ENCODE measurements around the gene SLC6A16.
"Not testable (repeated sequence)": the region's sequence is repeated elsewhere in the genome, so short reads cannot be mapped to it uniquely, and the experiment has no call there.

The SLC6A16 gene

DNA sequence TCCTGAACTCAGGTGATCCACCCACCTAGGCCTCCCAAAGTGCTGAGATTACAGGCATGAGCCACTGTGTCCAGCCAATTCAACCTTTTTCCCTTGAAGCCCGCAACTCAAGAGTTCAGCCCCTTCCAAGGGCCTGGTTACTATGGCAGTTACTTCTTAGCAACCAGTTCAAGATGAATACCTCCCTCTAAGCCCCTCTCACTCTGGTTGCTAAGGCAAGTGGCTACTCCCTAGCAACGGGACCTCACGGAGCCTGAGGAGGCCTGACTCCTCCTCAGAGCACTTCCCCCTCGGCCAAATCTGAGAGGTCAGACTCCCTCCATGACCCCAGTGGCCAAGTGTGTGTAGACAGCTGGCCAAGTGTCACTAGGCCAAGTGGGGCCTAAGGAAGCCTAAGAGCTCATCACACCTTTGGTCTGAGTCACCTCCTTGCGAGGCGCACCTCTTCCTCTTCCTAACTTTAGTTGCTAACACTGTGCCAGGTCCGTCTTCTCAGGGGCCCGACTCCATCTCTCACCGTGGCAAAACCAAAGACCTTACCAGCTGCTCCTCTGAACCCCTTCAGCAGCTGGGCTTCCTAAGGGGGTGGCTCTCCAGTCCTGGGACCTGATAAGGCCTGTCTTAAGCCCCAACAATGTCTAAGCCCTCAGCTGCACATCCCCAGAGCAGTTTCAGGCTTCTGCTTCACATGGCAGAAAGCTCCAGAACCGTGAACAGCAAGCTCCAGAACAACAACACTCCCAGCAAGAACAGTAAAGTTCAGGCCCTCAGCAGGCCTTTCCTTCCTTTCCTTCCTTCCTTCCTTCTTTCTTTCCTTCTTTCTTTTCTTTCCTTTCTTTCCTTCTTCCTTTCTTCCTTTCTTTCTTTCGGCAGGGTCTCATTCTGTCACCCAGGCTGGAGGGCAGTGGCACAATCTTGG lies 19.8 kb upstream of the SLC6A16 start:
- no peak for DNase-seq (ENCODE audit: low read depth in 2 of 2)

DNA sequence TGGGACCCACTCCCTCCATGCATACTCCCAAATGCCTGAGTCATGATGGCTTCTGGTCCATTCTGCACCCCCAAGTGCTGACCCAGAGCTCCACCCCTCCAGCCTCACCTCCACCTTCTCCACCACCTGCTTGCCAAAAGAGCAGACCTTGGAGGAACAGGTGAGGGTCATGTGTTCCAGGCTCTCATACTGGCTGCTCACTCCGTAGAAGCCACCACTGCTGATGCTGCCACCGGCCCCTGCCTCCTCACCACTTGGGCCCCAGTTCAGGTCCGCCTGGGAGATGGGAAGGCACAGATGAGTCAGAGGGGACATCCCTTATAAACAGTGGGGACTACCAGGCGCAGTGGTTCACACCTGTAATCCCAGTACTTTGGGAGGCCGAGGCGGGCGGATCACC lies 18.1 kb upstream of the SLC6A16 start:
- no peak for DNase-seq (ENCODE audit: low read depth in 2 of 2)

DNA sequence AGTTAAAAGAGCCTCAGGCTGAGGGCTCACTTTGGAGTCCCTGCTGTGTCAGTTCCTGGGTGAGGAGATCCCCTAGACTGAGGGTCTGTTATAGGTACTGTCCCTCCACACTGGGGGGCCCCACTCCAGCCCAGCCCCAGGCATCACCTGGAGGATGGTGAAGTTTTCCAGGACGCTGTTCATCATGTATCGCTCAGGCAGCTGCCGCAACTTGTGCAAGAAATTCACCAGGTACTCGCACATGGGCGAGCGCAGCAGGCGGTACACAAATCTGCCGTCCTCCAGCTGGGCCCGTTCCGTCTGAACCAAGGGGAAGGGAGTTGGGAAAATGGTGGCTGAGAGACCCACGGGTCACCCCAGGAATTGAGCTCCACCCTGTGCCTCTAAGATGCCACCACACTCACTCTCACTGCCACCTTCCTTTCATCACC lies 17.3 kb upstream of the SLC6A16 start:
- DNase-seq (ENCODE audit: low read depth in 2 of 2), result no peak

DNA sequence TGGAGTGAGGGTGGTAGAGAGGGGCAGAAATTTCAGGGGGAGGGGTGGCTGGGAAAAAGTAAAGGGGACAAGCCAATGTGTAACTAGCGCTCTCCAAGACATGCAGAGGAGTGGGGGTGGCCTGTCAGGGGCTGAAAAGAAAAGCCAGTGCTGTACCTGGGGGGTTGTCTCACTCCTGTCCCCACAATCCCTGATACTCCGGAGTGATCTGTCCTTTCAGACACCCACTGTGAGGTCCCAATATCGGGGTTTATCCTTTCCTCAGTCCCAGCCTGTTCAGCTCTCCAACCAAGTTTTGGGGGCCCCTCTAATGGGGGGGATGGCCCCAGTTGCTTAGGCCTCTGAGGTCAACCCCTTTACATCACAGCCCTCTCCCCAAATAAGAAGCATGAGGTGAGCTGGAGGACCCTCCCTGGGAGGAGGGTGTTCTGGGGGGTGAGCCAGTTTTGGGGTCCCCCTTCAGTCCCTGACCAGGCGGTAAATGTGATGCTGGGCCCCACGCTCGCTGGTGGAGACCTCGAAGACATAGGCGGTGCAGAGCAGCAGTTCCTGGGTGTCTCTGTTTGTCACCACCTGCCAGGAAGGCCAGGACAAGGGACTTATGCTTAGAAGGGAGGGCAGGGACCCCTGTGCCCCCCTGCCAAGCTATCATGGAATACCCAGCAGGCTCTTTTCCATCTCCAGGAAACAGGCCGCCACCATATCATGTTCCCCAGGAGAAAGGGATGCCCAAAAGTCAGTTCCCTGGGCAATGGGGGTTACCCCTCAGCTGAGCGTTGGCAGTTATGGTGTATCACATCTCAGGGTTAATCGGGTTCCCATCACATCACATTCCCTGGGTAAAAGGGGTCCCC lies 16.1 kb upstream of the SLC6A16 start:
- DNase-seq (ENCODE audit: low read depth in 2 of 2), result no peak

DNA sequence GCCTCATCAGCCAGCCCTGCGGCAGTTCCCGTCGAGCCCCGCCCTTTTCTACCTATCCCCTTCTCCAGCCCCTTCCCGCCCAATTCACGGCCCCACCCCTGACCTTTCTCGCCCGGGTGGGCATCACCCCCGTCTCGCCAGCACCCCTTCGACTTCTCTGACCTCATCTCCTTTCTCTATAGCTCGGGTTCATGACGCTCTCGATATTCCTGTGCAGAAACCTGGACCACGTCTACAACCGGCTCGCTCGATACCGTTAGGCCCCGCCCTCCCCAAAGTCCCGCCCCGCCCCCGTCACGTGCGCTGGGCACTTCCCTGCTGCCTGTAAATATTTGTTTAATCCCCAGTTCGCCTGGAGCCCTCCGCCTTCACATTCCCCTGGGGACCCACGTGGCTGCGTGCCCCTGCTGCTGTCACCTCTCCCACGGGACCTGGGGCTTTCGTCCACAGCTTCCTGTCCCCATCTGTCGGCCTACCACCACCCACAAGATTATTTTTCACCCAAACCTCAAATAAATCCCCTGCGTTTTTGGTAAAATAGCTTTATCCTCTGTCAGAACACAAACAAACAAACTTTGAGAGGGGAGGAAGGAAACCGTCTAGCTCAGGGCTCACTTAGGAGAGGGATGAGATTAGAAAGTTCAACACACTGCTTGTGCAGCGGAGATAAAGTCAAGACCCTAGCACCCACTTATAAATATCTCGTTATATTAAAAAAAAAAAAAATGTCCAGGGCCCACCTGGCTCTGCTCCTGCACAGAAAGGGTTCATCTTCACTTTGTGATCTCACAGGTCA lies 15.3 kb upstream of the SLC6A16 start:
- DNase-seq (ENCODE audit: low read depth in 2 of 2), result no peak

DNA sequence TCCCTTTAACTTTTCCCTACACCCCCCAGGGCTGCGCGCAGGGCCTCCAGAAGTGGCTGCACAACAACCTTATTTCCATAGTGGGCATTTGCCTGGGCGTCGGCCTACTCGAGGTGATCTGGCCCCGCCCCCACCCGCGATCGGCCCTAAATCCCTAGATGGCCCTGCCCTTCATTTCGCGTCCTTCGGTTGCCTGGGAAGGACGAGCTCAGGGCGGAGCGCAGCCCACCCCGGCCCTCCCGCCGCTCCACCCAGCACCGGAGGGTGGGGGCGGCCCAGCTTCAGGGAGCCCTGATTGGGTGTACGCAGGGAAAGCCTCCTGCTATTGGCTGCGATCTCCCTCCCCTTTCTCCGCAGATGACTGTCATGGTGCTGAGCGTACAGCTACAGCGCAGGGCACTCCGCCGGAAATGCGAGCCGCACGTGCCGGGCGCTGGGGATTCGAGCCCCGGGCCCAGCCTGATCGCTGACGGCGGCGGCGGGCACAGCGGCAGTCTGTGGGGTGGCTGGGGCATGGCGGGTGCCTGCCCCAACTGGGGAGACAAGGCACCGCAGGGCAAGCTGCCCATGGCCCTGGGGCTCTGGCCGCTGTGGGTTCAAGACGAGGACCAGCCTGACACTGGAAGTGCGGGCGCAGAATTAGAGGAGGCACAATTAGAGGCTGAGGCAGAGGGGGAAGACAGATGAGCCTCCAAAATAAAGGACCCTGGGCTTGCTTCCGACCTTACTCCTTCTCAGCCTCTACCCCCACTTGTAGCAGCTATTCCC lies 14.5 kb upstream of the SLC6A16 start:
- no peak for DNase-seq (ENCODE audit: low read depth in 2 of 2)

DNA sequence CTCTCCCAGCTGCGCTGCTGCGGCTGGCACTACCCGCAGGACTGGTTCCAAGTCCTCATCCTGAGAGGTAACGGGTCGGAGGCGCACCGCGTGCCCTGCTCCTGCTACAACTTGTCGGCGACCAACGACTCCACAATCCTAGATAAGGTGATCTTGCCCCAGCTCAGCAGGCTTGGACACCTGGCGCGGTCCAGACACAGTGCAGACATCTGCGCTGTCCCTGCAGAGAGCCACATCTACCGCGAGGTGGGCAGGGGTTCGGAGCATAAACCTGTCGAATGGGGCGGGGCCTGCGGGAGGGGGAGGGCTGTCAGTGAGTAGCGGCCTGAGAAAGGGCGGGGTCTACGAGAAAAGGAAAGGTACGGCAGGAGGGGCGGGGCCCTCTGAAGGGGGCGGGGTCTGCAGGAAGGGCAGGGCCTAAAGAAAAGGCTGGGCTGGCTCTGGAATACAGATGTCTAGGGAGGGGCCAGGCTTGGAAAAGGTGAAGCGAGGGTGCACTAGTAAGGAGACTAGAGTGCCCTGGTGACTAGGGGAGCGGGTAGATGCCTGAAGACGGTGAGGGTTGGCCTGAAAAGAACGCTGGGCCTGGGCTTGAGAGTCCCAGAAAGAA lies 13.8 kb upstream of the SLC6A16 start:
- no peak for DNase-seq (ENCODE audit: low read depth in 2 of 2)

DNA sequence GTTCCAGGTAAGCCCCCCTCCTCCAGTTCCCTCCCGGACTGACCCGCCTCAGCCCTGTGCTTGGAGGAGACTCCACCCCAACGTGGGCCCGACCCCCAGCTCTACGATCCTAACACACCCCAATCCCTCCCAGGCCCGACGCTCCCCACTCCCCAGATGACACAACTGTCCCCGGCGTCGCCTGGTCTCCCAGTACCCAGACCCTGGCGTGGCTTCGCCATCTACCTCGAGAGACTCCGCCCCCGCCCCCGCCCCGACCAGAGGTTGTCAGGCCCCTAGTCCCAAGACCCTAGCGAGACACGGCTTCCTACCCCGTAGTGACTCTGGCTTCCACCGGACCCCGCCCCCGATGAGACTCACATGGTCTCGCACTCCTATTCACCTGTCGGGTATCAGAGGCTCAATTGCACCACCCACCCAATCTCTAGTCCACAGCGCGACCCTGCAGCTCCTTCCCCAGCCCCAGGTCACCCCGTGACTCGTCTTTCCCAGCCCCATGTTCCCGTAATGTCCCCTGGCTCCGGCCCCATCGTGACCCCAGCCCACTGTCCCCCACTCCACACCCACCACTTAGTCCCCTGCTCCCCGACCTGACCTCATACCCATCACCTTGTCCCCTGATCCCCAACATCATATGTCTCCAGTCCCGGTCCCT lies 13.2 kb upstream of the SLC6A16 start:
- DNase-seq (ENCODE audit: low read depth in 2 of 2), result no peak

DNA sequence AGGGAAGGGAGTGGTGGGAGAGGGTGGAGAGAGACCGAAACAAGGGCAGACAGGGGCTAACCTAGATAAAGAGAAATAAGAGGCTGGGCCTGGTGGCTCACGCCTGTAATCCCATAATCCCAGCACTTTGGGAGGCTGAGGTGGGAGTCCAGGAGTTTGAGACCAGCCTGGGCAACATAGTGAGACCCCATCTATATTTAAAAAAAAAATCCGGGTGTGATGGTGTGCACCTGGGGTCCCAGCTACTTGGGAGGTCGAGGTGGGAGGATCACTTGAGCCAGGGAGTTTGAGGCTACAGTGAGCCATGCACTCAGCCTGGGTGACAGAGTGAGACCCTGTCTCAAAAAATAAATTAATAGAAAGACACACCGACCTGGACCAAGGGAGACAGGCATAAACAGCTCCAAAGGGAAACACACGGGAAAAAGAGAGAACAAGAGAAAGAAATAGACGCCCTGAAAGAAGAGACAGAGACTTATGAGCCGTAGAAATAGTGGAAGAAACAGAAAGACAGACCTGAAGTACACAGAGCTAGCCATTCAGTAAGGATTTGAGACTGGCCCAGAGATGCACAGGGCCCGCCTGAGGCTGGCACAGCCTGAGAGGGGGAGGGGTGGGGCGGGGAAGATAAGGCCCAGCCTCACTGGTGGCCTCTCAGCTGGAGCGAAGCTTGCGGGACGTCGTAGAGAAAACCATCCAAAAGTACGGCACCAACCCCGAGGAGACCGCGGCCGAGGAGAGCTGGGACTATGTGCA lies 12.5 kb upstream of the SLC6A16 start:
- DNase-seq (ENCODE audit: low read depth in 2 of 2), result no peak

DNA sequence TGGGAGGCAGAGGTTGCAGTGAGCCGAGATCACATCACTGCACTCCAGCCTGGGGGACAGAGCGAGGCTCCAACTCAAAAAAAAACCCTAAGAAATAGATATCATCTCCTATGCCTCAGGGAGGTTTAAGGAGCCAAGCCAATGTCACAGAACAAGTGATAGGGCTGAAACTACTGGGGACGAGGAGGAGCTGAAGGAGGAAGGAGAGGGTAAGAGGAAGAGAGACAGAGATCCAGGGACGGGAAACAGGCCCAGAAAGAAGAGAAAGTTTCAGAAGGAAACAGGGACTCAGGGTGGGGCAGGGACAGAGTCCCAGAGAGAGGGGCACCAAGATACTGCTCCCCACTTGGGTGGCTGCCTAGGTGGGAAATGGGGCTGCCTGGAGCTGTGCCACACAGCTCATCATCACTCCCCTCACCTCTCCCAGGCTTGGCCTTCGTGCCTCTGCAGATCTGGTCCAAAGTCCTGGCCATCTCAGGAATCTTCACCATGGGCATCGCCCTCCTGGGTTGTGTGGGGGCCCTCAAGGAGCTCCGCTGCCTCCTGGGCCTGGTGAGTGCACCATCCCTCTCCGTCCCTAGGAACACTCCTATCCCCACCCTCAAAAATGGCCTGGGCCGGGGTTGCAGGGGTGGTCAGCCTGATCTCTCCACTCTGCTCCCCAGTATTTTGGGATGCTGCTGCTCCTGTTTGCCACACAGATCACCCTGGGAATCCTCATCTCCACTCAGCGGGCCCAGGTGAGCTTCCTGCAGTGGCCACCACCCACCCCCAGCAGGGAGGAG lies 11.7 kb upstream of the SLC6A16 start:
- no peak for DNase-seq (ENCODE audit: low read depth in 2 of 2)

DNA sequence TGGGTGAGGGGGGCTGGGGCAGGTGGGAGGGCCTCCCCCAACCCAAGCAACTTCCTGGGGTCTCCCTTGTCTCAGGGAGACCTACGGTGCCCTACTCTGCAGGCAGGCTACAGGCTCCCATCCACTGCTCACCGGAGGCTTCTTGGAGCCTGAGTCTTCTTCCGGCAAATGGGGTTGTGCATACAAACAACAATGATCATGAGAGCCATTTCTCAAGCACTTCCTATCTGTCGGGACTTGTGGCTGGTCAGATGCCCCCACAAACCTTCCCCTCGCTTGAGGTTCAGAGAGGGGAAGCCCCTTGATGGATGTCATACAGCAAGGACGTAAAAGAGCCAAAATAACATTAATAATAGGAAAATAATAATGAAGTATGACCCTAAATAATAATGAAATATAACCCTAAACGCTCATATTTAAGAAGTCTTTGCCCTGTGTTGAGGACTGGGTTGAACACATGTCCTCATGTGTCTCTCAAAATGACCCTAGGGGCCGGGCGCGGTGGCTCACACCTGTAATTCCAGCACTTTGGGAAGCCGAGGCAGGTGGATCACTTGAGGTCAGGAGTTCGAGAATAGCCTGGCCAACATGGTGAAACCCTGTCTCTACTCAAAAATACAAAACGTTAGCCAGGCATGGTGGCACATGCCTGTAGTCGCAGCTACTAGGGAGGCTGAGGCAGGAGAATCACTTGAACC lies 10.9 kb upstream of the SLC6A16 start:
- DNase-seq (ENCODE audit: low read depth in 2 of 2), result no peak

DNA sequence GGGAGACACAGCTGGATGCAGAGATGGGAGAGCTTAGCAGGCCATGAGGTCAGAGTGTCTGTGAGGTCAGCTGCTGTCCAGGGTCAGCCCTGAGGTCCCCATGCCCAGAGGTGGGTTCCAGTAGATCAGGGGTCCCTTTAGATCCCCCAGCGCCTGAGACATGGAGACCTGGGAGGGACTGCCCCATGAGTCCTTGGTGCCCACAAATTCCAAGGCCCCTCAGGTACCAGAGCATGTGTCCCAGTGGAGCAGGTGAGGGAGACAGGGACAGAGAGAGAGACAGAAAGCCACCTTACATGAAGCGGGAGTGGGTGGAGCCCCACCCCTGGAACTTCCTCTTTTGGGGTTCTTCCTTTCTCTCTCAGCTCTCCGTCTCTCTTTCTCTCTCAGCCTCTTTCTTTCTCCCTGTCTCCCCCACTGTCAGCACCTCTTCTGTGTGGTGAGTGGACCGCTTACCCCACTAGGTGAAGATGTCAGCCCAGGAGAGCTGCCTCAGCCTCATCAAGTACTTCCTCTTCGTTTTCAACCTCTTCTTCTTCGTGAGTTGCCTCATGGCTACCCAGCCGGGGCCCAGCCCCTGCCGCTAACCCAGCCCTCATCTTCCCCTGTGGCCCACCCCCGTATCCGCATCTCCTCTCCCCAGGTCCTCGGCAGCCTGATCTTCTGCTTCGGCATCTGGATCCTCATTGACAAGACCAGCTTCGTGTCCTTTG lies 10.2 kb upstream of the SLC6A16 start, which contains the start of gene CD37:
CD37 (plus strand) TSS at position 336 of the 713 bp plus-strand sequence; CDS start at position 471, 135 bp downstream.
- peak; percentile 15 to 40 for DNase-seq (ENCODE audit: low read depth in 2 of 2)

DNA sequence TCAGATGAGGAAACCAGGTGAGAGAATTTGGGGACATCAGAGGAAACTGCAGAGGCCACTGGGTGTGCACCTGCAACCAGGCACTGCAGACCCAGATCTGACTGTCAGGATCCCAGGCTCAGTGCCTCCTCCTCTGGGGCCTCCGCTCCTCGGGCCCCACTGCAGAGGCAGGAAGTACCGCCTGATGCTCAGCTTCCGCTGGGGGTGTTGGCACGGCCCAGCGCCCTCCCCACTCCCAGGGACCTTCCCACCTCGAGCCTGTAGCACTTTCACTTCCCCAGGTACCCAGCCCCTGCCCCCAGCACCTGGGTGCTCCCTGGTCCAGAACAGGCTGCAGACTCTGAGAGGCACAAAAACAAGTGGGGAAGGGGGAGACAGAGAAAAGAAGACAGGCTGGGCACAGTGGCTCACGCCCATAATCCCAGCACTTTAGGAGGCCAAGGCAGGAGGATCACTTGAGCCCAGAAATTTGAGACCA lies 8.9 kb upstream of the SLC6A16 start:
- peak; percentile 27 to 49 for DNase-seq (ENCODE audit: low read depth in 2 of 2)

DNA sequence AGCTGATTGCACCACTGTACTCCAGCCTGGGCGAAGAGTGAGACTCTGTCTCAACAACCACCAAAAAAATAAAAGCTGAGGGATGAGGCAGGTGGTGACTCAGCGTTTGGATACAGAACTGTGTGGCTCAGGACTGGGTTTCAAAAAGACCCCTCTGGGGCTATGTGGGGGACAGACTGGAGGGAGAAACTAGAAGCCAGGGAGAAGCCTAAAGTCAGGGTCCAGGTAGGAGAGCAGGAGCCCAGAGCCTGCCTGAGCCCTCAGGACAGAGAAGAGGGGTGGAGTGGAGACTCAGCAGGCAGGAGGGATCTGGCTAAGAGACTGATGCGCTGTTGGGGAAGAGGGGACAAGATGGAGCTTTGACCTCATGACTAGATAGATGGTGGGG lies 8.4 kb upstream of the SLC6A16 start:
- no peak for DNase-seq (ENCODE audit: low read depth in 2 of 2)

DNA sequence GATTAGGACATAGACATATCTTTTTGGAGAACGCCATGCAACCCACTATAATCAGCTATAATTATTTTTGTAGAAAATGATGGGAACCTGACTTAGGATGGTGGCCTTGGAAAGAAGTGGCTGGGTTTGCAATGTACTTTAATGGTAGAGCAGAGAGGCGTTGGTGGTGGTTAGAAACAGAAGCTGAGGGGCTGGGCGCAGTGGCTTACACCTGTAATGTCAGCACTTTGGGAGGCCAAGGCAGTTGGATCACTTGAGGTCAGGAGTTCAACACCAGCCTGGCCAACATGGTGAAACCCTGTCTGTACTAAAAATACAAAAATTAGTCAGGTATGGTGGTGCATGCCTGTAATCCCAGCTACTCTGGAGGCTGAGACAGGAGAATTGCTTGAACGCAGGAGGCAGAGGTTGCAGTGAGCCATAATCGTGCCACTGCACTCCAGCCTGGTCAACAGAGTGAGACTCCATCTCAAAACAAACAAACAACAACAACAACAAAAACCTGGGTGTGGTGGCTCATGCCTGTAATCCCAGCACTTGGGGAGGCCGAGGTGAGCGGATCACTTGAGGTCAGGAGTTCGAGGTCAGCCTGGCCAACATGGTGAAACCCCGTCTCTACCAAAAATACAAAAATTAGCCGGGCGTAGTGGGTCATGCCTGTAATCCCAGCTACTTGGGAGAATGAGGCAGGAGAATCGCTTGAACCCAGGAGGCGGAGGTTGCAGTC lies 7.9 kb upstream of the SLC6A16 start:
- DNase-seq (ENCODE audit: low read depth in 2 of 2), result not testable (repeated sequence)

DNA sequence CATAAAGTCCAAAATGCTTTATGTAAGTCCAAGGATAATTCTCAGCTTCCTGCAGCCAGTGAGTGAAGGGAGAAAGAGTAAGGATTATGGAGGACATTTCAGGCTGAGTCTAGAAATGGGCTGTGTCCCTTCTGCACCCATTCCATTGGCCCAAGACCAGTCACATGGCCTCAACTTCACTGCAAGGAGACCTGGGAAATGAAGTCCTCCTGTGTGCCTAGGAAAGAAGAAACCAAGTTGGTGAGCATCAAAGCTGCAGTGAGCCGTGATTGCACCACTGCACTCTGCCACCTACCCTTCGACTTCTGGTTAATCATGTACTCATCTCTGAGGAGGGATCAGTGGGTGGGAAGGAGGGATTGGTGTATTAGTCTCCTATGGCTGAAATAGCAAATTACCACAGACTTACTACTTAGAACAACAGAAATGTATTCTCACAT lies 6.6 kb upstream of the SLC6A16 start:
- DNase-seq (ENCODE audit: low read depth in 2 of 2), result peak; percentile 52 to 63
